SK-N-SH treated with all-trans-retinoic acid at 6 μM for 48 hours (cell line): ENCODE results near the gene ZNF584.

Experiments
- ARNTL ChIP-seq: fragments of 450-650 bp; formaldehyde crosslinking; IDR thresholded peaks from 2 replicates; pipeline ENCODE4 v1.5.0; 2020; ENCODE audit warnings: low read depth, mild to moderate bottlenecking, moderate library complexity, borderline replicate concordance
- GLIS3 ChIP-seq: fragments of 250-450 bp; sonication (Bioruptor Pico); IDR thresholded peaks from 2 replicates; pipeline ENCODE4 v1.5.0; 2020; ENCODE audit warnings: mild to moderate bottlenecking, moderate library complexity
- ISL1 ChIP-seq: fragments of 250-450 bp; sonication (Bioruptor Pico); IDR thresholded peaks from 2 replicates; pipeline ENCODE4 v2.1.2; 2022; ENCODE audit warnings: mild to moderate bottlenecking, moderate library complexity
- OSR1 ChIP-seq: fragments of 250-450 bp; sonication (Bioruptor Pico); IDR thresholded peaks from 2 replicates; pipeline ENCODE4 v1.8.0; 2022; ENCODE audit warnings: moderate library complexity, mild to moderate bottlenecking, inconsistent platforms
- SNAI2 ChIP-seq: fragments of 250-450 bp; sonication (Bioruptor Pico); IDR thresholded peaks from 2 replicates; pipeline ENCODE4 v1.5.0; 2020; ENCODE audit warnings: mild to moderate bottlenecking, moderate library complexity
- TOX ChIP-seq: fragments of 250-450 bp; sonication (Bioruptor Pico); IDR thresholded peaks from 2 replicates; pipeline ENCODE4 v1.8.0; 2021; ENCODE audit warnings: mild to moderate bottlenecking, moderate library complexity, borderline replicate concordance
- ZNF70 ChIP-seq: fragments of 450-650 bp; formaldehyde crosslinking; IDR thresholded peaks from 2 replicates; pipeline ENCODE4 v1.5.0; 2020; ENCODE audit warnings: mild to moderate bottlenecking, moderate library complexity
- ZNF8 ChIP-seq: fragments of 450-650 bp; formaldehyde crosslinking; IDR thresholded peaks from 2 replicates; pipeline ENCODE4 v1.5.0; 2020; ENCODE audit warnings: mild to moderate bottlenecking, moderate library complexity
- TF ChIP-seq, protein P1 (sequence below): fragments of 250-450 bp; sonication (Bioruptor Pico); IDR thresholded peaks from 2 replicates; pipeline ENCODE4 v1.8.0; 2021; ENCODE audit warnings: low read depth, mild to moderate bottlenecking, moderate library complexity, borderline replicate concordance

DNA sequence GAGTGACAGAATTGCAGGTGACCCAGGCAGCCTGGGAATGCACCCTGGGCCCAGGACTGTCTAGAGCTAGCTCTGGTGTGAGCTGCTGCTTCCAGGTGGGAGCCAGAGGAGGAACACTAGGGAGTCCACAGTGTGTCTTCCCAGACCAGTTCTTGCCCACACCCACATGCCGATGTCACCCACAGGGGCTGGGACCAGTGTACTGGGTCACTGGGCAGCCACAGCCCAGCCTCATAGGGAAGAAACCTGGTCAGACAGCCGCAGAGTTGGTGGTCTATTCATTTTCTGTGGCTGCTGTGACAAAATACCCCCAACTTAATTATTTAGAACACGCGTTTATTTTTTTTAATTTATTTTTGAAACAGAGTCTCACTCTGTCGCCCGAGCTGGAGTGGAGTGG, 9.9 kb upstream of the ZNF584 start:
- TF ChIP-seq ZNF70 (no peak), ZNF8 (CRISPR knock-in tag) (no peak), ISL1 (CRISPR knock-in tag) (no peak), GLIS3 (CRISPR knock-in tag) (no peak), SNAI2 (CRISPR knock-in tag) (no peak), TOX (CRISPR knock-in tag) (no peak), OSR1 (no peak), ARNTL (CRISPR knock-in tag) (no peak)
- TF ChIP-seq, protein P1, sequence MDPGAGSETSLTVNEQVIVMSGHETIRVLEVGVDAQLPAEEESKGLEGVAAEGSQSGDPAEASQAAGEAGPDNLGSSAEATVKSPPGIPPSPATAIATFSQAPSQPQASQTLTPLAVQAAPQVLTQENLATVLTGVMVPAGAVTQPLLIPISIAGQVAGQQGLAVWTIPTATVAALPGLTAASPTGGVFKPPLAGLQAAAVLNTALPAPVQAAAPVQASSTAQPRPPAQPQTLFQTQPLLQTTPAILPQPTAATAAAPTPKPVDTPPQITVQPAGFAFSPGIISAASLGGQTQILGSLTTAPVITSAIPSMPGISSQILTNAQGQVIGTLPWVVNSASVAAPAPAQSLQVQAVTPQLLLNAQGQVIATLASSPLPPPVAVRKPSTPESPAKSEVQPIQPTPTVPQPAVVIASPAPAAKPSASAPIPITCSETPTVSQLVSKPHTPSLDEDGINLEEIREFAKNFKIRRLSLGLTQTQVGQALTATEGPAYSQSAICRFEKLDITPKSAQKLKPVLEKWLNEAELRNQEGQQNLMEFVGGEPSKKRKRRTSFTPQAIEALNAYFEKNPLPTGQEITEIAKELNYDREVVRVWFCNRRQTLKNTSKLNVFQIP = no peak
